GM23248 (cell line): ENCODE results near the gene CLEC3B. TPM values are rescaled to one million over a fixed set of nuclear protein-coding genes. Genes with fewer than 3 reads are reported as not detected.
"Not testable (repeated sequence)": the region's sequence is repeated elsewhere in the genome, so short reads cannot be mapped to it uniquely, and the experiment has no call there.

Source experiments
- DNase-seq: peaks from one replicate; pipeline ENCODE4 v3.0.0-alpha.2; 2015
- H2AFZ ChIP-seq: fragments of 200-600 bp; sonication (generic); 2 replicates; pipeline ENCODE4 v1.6.1; 2016; ENCODE audit warnings: antibody characterized with exemption
- H3F3A ChIP-seq: fragments of 200-600 bp; sonication (generic); 2 replicates; pipeline ENCODE4 v1.6.1; 2016; ENCODE audit warnings: mild to moderate bottlenecking, antibody characterized with exemption, mixed run types; ENCODE audit not compliant: insufficient read depth
- H3K27ac ChIP-seq: fragments of 200-600 bp; sonication (generic); 2 replicates; pipeline ENCODE4 v1.5.1; 2016; ENCODE audit warnings: mild to moderate bottlenecking
- H3K27me3 ChIP-seq: fragments of 200-600 bp; sonication (generic); replicated peaks from 2 replicates; pipeline ENCODE4 v1.6.1; 2016; ENCODE audit warnings: mild to moderate bottlenecking; ENCODE audit not compliant: insufficient read depth
- H3K36me3 ChIP-seq: fragments of 200-600 bp; sonication (generic); 2 replicates; pipeline ENCODE4 v1.6.1; 2016; ENCODE audit warnings: low read depth, mild to moderate bottlenecking
- H3K4me1 ChIP-seq: fragments of 200-600 bp; sonication (generic); 2 replicates; pipeline ENCODE4 v1.6.1; 2016; ENCODE audit warnings: mild to moderate bottlenecking; ENCODE audit not compliant: insufficient read depth
- H3K4me2 ChIP-seq: fragments of 200-600 bp; sonication (generic); one replicate; pipeline ENCODE4 v1.6.1; 2016; ENCODE audit warnings: mild to moderate bottlenecking; ENCODE audit not compliant: unreplicated experiment
- H3K4me3 ChIP-seq: fragments of 200-600 bp; sonication (generic); 2 replicates; pipeline ENCODE4 v1.5.1; 2016; ENCODE audit warnings: mild to moderate bottlenecking
- H3K79me2 ChIP-seq: fragments of 200-600 bp; sonication (generic); 2 replicates; pipeline ENCODE4 v1.6.1; 2016; ENCODE audit warnings: mild to moderate bottlenecking; ENCODE audit not compliant: insufficient read depth
- H3K9ac ChIP-seq: fragments of 200-600 bp; sonication (generic); 2 replicates; pipeline ENCODE4 v1.6.1; 2016; ENCODE audit warnings: mild to moderate bottlenecking
- H3K9me2 ChIP-seq: fragments of 200-600 bp; sonication (generic); 2 replicates; pipeline ENCODE4 v1.6.1; 2016; ENCODE audit warnings: mixed run types, mild to moderate bottlenecking, moderate library complexity; ENCODE audit not compliant: insufficient read depth
- H3K9me3 ChIP-seq: fragments of 200-600 bp; sonication (generic); one replicate; pipeline ENCODE4 v1.6.1; 2017; ENCODE audit warnings: low read depth
- H4K20me1 ChIP-seq: fragments of 200-600 bp; sonication (generic); 2 replicates; pipeline ENCODE4 v1.6.0; 2016; ENCODE audit not compliant: insufficient read depth
- EZH2 ChIP-seq: fragments of 200-600 bp; sonication (generic); IDR thresholded peaks from 2 replicates; pipeline ENCODE4 v1.6.1; 2018; ENCODE audit warnings: antibody characterized with exemption, mild to moderate bottlenecking; ENCODE audit not compliant: insufficient read depth, poor library complexity, severe bottlenecking
- EZH2phosphoT487 ChIP-seq: fragments of 200-600 bp; sonication (generic); IDR thresholded peaks from 2 replicates; pipeline ENCODE4 v1.6.1; 2018; ENCODE audit warnings: antibody characterized with exemption, moderate library complexity, mild to moderate bottlenecking, low read depth; ENCODE audit not compliant: insufficient read depth
- WGBS, 2 experiments: methylation state at CpG; one replicate each; pipeline ENCODE4 v1.1.6; 2015 to 2017; ENCODE audit warnings: low lambda C conversion rate in 2 of 2, low coverage in 1 of 2; ENCODE audit errors: missing lambda C conversion rate in 2 of 2; 5-methylcytosine and 5-hydroxymethylcytosine counted together
- in situ Hi-C: fragments of 300-500 bp; cut with MboI; formaldehyde crosslinking; loops from 2 replicates; pipeline ENCODE4 v1.15.0; 2020
- polyA plus RNA-seq: library from polyadenylated mRNA; unstranded; fragments of >200 nt; fragmentation: Nextera tagmentation; extraction: Ambion mirVana; gene quantifications from 2 replicates; pipeline ENCODE4 v1.2.1, GENCODE V29; 2016
- total RNA-seq: library from RNA; depleted of rRNA; stranded (reverse); fragments of >200 nt; shearing (Covaris generic); gene quantifications from 2 replicates; pipeline ENCODE4 v1.2.3, GENCODE V29; 2014

CLEC3B gene
- total and polyA plus RNA-seq, 2 experiments from 2014 or later = 45.4 to 48.8 TPM

- Histone ChIP-seq H3K79me2 (no peaks in the 10 kb centered on the region), H3K9ac (no peak overlapping the region), H3K4me1 (peaks cover 21% of the 10 kb centered on the region), H3K27me3 (no peaks in the 10 kb centered on the region), H3K27ac (no peak overlapping the region), H3K9me3 (no peaks in the 10 kb centered on the region), H4K20me1 (no peaks in the 10 kb centered on the region), H3K36me3 (no peaks in the 10 kb centered on the region), H3K4me2 (no peak overlapping the region), H3F3A (peaks cover 16% of the 10 kb centered on the region), H2AFZ (no peak overlapping the region), H3K9me2 (no peaks in the 10 kb centered on the region), H3K4me3 (no peak overlapping the region)
- WGBS, 2 experiments = 16 to 30% methylated on average over 4 of the region's 4 CpGs
- in situ Hi-C loops = no loop called here
- peak; percentile 89 for DNase-seq
- TF ChIP-seq EZH2 (no peak), EZH2phosphoT487 (no peak)
Observed at GRCh38 chr3:45048244-45048643, 22.1 kb downstream of the CLEC3B start.

GRCh38 chr3:45049807-45050206 is 23.7 kb downstream of the CLEC3B start:
- no peak overlapping the region for H3K4me3 ChIP-seq
- H3K4me1 ChIP-seq = peaks cover 26% of the 10 kb centered on the region
- no peaks in the 10 kb centered on the region for H4K20me1 ChIP-seq
- no peaks in the 10 kb centered on the region for H3K79me2 ChIP-seq
- no peaks in the 10 kb centered on the region for H3K36me3 ChIP-seq
- no peaks in the 10 kb centered on the region for H3K9me2 ChIP-seq
- no peak overlapping the region for H3K27ac ChIP-seq
- TF ChIP-seq EZH2phosphoT487 (no peak), EZH2 (no peak)
- H2AFZ ChIP-seq = no peak overlapping the region
- H3K4me2 ChIP-seq = no peak overlapping the region
- H3K27me3 ChIP-seq = no peaks in the 10 kb centered on the region
- 96 to 97% methylated on average over 4 of the region's 4 CpGs for WGBS, 2 experiments
- no peak overlapping the region for H3K9ac ChIP-seq
- H3K9me3 ChIP-seq = no peaks in the 10 kb centered on the region
- in situ Hi-C loops = no loop called here
- H3F3A ChIP-seq = peaks cover 21% of the 10 kb centered on the region
- no peak for DNase-seq

- Histone ChIP-seq H3K9ac (no peak overlapping the region), H3K9me2 (no peaks in the 10 kb centered on the region), H3K27me3 (no peaks in the 10 kb centered on the region), H2AFZ (no peak overlapping the region), H3K4me1 (peaks cover 45% of the 10 kb centered on the region), H3K4me2 (no peak overlapping the region), H3K4me3 (no peak overlapping the region), H3K79me2 (no peaks in the 10 kb centered on the region), H4K20me1 (no peaks in the 10 kb centered on the region), H3K36me3 (no peaks in the 10 kb centered on the region), H3K9me3 (no peaks in the 10 kb centered on the region), H3F3A (peaks cover 35% of the 10 kb centered on the region), H3K27ac (no peak overlapping the region)
- in situ Hi-C loops = no loop called here
- DNase-seq = no peak
- TF ChIP-seq EZH2phosphoT487 = no peak
- TF ChIP-seq EZH2 = no peak
- 84 to 91% methylated on average over 6 of the region's 6 CpGs for WGBS, 2 experiments
Observed at GRCh38 chr3:45051685-45052084, 25.6 kb downstream of the CLEC3B start.

GRCh38 chr3:45053805-45054195 is 27.7 kb downstream of the CLEC3B start:
- WGBS, 2 experiments = 19 to 24% methylated on average over 1 of the region's 1 CpG
- H3K9me3 ChIP-seq, H3K27me3 ChIP-seq, H3K36me3 ChIP-seq, H3K4me3 ChIP-seq, H4K20me1 ChIP-seq, H3K9me2 ChIP-seq, in situ Hi-C loops, H3K9ac ChIP-seq, DNase-seq, H3K79me2 ChIP-seq, H2AFZ ChIP-seq: not testable (repeated sequence)
- Histone ChIP-seq H3K27ac (peak overlapping the region; percentile 83), H3F3A (peaks cover 51% of the 10 kb centered on the region), H3K4me1 (peaks cover 51% of the 10 kb centered on the region), H3K4me2 (peak overlapping the region; percentile 64)

GRCh38 chr3:45054196-45054857 is 28.2 kb downstream of the CLEC3B start:
- no peaks in the 10 kb centered on the region for H3K79me2 ChIP-seq
- no peaks in the 10 kb centered on the region for H3K9me3 ChIP-seq
- peak overlapping the region; percentile 64 for H3K4me2 ChIP-seq
- DNase-seq = peak; percentile 89
- peak overlapping the region; percentile 56; the same call in 1 of the 2 replicates for H3K9ac ChIP-seq
- H3F3A ChIP-seq = peaks cover 55% of the 10 kb centered on the region
- H3K4me3 ChIP-seq = peak overlapping the region; percentile 42
- 0 to 7% methylated on average over 3 of the region's 3 CpGs for WGBS, 2 experiments
- H4K20me1 ChIP-seq = no peaks in the 10 kb centered on the region
- in situ Hi-C loops = no loop called here
- no peak for TF ChIP-seq EZH2phosphoT487
- no peak for TF ChIP-seq EZH2
- H3K9me2 ChIP-seq = no peaks in the 10 kb centered on the region
- no peaks in the 10 kb centered on the region for H3K36me3 ChIP-seq
- no peak overlapping the region for H2AFZ ChIP-seq
- peak overlapping the region; percentile 83 for H3K27ac ChIP-seq
- H3K27me3 ChIP-seq = no peaks in the 10 kb centered on the region
- H3K4me1 ChIP-seq = peaks cover 55% of the 10 kb centered on the region
